Ureter (tissue), 1 donor: ENCODE data around the gene PRL. TPM values are rescaled to one million over a fixed set of nuclear protein-coding genes. Genes with fewer than 3 reads are reported as not detected.

Experiments
- DNase-seq: peaks from one replicate; pipeline ENCODE4 v3.0.0-alpha.2; 2020; ENCODE audit warnings: low spot score
- total RNA-seq: library from RNA; stranded (reverse); gene quantifications from one replicate; pipeline ENCODE4 v1.2.4, GENCODE V29; 2023
- donor health status: DM: yes; HTN: yes; CAD: no.

PRL gene
- total RNA-seq, 1 donor from 2014 or later = not detected

- DNase-seq = no peak
Measured at GRCh38 chr6:22294301-22294700, 2.5 kb downstream of the PRL start.

DNA sequence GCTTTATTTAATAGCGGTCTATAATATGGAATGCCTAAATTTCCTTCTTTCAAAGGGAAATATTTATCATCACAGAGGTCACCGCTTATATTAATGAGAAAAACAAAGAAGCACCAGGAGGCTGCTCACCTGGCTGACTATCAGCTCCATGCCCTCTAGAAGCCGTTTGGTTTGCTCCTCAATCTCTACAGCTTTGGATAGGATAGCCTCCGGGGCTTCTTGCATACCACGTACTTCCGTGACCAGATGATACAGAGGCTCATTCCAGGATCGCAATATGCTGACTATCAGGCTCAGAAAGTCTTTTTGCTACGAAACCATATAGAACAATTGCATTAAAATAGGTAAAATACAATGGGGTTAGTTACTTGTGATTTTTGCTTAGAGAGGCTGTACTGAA lies 6.8 kb downstream of the PRL start:
- DNase-seq = no peak

GRCh38 chr6:22288721-22289120 lies 8.1 kb downstream of the PRL start:
- DNase-seq = no peak

GRCh38 chr6:22284666-22285065 lies 12.2 kb downstream of the PRL start:
- no peak for DNase-seq

DNA sequence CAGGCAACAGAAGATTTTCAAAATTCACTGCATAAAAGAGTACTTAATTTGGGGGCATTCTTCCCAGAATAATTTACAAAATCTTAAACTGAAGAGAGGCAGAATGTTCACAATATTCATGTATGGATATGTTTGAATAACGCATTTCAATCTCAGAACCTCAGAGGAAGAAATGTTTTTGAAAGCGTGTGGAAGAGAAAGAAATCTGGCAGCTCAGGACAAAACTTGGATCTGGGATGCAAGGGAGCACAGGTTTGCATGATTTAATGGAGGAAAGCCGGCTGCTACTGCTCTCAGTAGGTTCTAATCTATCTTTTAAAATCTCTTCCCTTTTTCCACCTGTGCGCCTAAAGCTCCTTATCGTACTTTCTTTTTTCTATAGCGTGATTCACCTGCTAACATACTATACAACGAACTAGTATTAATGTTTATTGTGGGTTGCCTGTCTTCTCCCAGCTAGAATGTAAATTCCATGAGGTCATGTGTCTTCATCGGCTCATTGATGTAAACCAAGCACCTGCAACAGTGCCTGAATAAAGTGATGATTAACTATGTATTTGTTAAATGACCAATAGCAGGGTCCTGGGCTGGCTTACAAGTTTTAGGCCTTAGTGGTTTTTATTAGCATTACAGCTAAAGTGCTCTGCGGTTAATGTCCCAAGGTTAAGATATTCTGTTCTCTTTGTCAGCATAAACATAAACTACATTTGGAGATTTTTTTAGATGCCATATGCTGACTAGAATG lies 15.3 kb downstream of the PRL start:
- DNase-seq = no peak

- DNase-seq = no peak
Measured at GRCh38 chr6:22279427-22279826, 17.4 kb downstream of the PRL start.

DNA sequence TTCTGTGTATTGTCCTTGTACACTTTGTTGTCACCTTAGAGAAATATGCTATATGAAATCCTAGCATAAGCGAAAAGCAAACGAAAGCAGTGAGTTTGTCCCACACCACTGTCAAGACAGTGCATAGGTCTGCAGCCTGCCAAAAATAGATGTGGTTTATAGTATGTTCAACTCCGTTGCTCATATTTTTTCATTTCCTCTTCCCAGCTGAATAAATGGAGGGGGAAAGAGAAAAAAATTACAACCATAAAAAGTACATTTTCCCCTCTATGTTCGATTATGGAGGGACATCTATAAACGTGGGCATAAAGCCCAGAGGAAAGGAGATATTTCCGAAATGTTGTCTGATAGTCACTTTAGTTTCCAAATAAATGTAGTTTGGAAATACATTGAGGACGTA lies 25.8 kb downstream of the PRL start:
- no peak for DNase-seq

DNA sequence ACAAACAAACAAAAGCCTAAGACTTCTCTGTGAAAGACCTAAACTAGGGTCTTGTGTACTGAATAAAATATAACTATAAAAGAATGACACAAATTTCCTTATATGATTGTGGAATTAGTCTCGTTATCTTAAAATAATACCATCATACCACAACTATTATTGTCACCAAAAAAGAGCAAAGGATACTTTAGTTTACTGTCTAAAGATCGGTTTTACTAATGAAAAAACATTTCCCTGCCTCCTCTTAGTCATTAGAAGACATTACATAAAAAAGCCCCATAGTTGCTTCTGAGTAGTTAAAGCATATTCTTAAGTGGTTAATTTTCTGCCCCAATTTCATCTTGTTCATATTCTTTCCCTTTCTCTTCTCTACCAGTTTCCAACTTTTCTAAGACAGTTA lies 33.1 kb downstream of the PRL start:
- no peak for DNase-seq

GRCh38 chr6:22254886-22255285 lies 42.0 kb downstream of the PRL start:
- no peak for DNase-seq

DNA sequence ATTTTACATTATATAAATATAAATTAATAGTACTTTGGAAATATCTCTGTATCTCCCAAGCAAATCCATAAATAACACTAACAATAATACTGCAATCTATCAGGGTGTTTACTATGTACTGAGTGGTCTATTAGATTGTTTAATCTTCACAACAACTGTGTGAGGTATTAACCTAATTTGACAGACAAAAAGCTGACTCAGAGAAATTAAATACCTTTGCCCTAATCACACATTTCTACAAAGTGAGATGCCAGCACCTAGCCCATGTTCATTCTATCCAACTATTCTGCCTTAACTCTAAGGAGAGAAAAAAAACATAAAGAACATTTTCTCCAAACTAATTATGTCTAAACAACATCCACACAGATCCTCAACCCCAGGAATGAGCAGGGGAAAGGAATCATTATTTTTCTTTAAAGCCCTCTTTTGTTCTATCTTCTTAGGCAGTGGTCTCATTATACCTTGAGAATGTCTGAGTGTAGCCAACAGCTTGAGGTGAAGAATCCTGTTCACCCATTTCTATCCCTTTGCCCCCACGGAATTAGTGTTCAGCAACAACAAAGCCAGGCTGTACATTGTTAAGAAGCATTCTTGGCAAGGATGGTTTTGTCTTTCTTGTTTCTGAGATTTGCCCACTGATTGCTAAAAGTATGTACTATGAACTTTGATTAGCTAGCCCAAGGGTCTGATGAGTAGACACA lies 42.7 kb downstream of the PRL start:
- no peak for DNase-seq

- no peak for DNase-seq
Measured at GRCh38 chr6:22251348-22251747, 45.5 kb downstream of the PRL start.

DNA sequence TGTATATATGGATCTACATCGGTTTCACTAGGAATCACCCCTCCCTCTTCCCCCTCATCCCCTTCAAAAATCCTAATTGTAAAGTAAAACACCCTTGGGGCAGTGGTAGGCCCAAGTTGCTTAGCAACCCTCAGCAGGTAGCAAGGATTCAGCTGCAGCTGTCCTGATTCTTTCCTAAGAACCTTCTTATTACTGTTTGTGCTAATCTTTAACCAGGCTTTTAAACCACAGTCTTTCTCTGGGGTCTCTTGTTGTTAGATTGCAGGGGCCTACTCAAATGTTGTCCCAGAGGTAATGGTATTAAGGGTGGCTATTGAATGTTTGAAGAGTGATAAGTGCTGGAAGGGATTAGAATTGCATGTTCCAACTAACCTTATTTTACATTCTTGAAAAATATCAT lies 46.4 kb downstream of the PRL start:
- DNase-seq = no peak

DNA sequence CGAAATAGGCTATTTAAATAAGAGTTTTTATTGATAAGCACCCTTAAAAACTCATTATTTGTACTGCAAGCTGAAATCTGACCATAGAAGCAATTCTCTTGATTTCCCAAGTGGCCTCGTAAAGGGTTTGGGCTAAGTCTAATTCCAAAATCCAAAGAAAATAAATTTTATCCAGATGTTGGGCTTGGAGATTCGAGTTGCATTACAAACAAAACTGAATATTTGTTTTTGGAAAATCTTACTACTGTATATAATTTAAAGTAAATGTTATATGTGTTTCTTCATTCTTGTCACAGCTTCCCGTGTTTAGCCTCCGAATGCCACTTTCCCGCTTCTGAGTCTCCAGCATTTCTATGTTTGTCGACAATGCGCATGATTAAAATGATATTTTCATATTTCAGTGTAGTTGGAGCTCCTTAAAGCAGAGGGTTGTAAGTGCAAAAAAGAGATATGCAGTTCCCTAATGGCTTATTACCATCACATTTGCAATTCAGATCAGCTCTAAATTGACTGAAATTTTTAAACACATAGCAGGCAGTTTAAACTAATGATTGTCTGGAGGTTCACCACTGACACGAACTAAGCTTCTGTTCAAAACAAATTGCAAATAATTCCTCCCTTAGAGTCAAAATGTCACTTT lies 47.0 kb downstream of the PRL start:
- DNase-seq = no peak

- DNase-seq = no peak
Measured at GRCh38 chr6:22248513-22249308, 48.1 kb downstream of the PRL start.

GRCh38 chr6:22247916-22248482 lies 48.8 kb downstream of the PRL start:
- DNase-seq = no peak

DNA sequence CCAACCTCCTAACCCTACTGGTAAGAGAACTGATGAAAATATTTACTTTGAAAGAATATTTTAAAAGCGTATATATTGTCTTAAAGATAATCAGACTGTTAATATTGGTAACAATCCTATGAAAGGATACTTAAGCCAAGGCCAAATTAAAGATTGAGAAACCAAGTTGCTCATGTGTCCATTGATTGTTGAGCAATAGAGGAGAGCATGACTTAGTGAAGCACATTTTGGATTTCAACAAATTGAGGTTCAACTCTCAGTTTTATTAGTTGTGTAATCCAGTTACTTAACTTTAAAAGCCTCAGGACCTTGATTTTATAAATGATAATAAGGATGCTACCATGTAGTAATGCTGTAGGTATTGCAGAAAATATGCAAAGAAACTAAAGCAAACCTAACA lies 56.8 kb downstream of the PRL start:
- no peak for DNase-seq

DNA sequence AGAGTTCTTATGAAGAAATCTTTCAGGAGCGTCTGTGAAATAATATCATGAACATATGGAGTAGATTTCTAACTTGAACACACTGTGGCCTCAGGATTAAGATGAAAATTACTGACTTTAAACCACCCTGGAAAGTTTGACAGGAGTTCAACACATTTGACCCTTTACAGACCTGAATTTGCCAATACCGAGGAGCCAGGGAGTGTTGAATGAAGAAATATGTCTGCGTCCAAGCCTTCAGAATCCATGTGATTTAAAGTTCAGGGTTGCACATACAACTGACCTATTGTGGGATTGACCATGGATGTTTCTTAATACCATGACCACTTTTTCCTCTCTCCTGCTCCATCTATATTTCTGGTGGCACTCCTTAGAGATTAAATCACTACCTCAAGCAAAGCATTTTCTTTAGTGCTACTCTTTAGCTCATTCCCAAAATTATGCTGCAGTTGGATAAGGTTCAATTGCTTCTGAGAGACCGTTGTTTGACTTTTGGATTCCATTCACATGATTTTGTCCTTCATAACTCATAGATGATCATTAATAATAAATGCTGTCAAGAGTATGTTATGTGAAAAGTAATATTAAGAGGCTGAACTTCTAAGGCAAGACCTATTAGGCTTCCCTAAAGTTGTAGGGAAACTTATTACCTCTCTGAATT lies 57.4 kb downstream of the PRL start:
- DNase-seq = no peak

DNA sequence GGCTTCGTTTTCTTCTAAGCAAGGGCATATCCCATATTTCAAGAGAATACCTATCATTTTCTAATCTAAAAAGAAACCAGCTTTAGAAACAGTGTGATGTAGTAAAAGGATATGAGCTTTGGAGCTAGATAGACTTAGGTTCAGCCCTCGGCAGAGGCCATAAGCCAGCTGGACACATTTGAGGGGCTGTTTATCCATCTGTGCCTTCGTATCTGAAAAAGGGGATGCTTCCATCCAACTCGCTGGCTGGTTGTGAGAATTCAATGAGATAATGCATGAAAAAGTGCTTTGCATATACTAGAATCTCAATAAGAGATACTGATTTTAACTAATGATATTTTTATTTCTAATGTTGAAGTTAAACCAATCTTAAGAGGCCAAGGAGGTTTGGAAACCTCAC lies 58.0 kb downstream of the PRL start:
- DNase-seq = no peak

- no peak for DNase-seq
Measured at GRCh38 chr6:22237526-22237925, 59.3 kb downstream of the PRL start.
